Stomach (tissue), 19 donors: ENCODE data around the gene SAP130. TPM values are rescaled to one million over a fixed set of nuclear protein-coding genes. Genes with fewer than 3 reads are reported as not detected.
A peak's percentile ranks its signal among the peaks of the same experiment; 100 is the strongest.

Experiments used
- DNase-seq, 2 donors: peaks; one replicate each; pipeline versions ENCODE4 v3.0.0 to v3.0.0-alpha.2; 2013 to 2019
- H3K27ac ChIP-seq, 5 donors: fragments of 200-600 bp in 4 of 5; sonication (generic) in 4 of 5; one replicate each; pipeline ENCODE4 v1.5.1; 2013 to 2019; ENCODE audit warnings: mild to moderate bottlenecking in 1 of 5, moderate library complexity in 1 of 5
- H3K27me3 ChIP-seq, 3 donors: fragments of 200-600 bp; sonication (generic); one replicate each; pipeline ENCODE4 v1.5.1; 2017 to 2019; ENCODE audit warnings: mixed run types in 1 of 3
- H3K36me3 ChIP-seq, 4 donors: fragments of 200-600 bp; sonication (generic); 1 replicate in 3 of 4; 2 replicates in 1 of 4; pipeline ENCODE4 v1.5.1; 2016 to 2019
- H3K4me1 ChIP-seq, 4 donors: fragments of 200-600 bp; sonication (generic); one replicate each; pipeline ENCODE4 v1.5.1; 2016 to 2019
- H3K4me3 ChIP-seq, 4 donors: fragments of 200-600 bp; sonication (generic) in 3 of 4; one replicate each; pipeline ENCODE4 v1.5.1; 2016 to 2019; ENCODE audit warnings: mild to moderate bottlenecking in 1 of 4
- H3K9me3 ChIP-seq, 4 donors: fragments of 200-600 bp; sonication (generic); one replicate each; pipeline ENCODE4 v1.5.1; 2016 to 2019
- EP300 ChIP-seq: sonication (generic); formaldehyde crosslinking; IDR thresholded peaks from one replicate; pipeline ENCODE4 v1.6.1; 2017; ENCODE audit warnings: antibody characterized with exemption
- POLR2A ChIP-seq, 4 donors: fragments of 450-650 bp; IDR thresholded peaks; one replicate each; pipeline ENCODE4 v1.6.1; 2016; ENCODE audit warnings: antibody characterized with exemption in 4 of 4, control low read depth in 2 of 4, mild to moderate bottlenecking in 1 of 4, moderate library complexity in 1 of 4
- POLR2AphosphoS5 ChIP-seq, 3 donors: sonication (generic); formaldehyde crosslinking; IDR thresholded peaks; one replicate each; pipeline ENCODE4 v1.6.1; 2016; ENCODE audit warnings: antibody characterized with exemption in 3 of 3
- WGBS, 5 donors: extraction: QIAGEN DNeasy Blood & Tissue Kit in 3 of 5; methylation state at CpG; one replicate each; pipeline versions ENCODE4 v1.1.5 to v1.1.7; 2013 to 2018; 5-methylcytosine and 5-hydroxymethylcytosine counted together
- intact Hi-C: fragments of 100-400 bp; cut with DNase I; formaldehyde crosslinking; loops from one replicate; pipeline ENCODE4 v1.15.1; 2023; ENCODE audit warnings: low total_unique reads
- long read RNA-seq, 10 donors: transcript quantifications; one replicate each; lab custom pipeline, GENCODE V29; 2026
- polyA plus RNA-seq, 3 donors: library from polyadenylated mRNA; stranded (reverse); fragments of 200-250 nt; gene quantifications; one replicate each; pipeline ENCODE4 v1.2.3, GENCODE V29; 2013
- total RNA-seq, 5 donors: library from RNA; depleted of rRNA; stranded (reverse); fragments of >200 nt; gene quantifications; one replicate each; pipeline versions ENCODE4 v1.1.0 to v1.2.3, GENCODE V29; 2014 to 2016
- TF ChIP-seq, protein P1 (sequence below), 7 experiments: fragments of 450-650 bp in 4 of 7; fragments of 200-600 bp in 3 of 7; sonication (generic) in 3 of 7; IDR thresholded peaks; one replicate each; pipeline ENCODE4 v1.5.1; 2016 to 2019; ENCODE audit warnings: antibody characterized with exemption in 7 of 7, control low read depth in 2 of 7, mild to moderate bottlenecking in 1 of 7
- donor health status: healthy with polysubstance abuse.
- donor health status: Bipolar disorder and iron deficiency.
- donor health status: healthy.

SAP130 gene
- total RNA-seq (10 to 100 TPM in 2 of 5 donors, 1 to 10 TPM in 3; 4.8 to 42.0 (median 8.0) TPM), polyA plus RNA-seq (1 to 10 TPM; 5.1 to 7.6 (median 5.4) TPM)
- long read RNA-seq, donor 1: 0 reads
- long read RNA-seq, donor 2: 0 reads
- long read RNA-seq, donor 3, partial matches to known transcripts: 5 of 5 reads
- long read RNA-seq, donor 3, other reads (novel, unspliced or antisense): 0 of 5 reads
- long read RNA-seq, donor 4: 0 reads
- long read RNA-seq, donor 5: 0 reads
- long read RNA-seq, donor 6: 0 reads
- long read RNA-seq, donor 7: 0 reads
- long read RNA-seq, donor 8, full-length matches to known transcripts: 1 of 1 reads
- long read RNA-seq, donor 8, partial matches to known transcripts: 0 of 1 reads
- long read RNA-seq, donor 8, other reads (novel, unspliced or antisense): 0 of 1 reads
- long read RNA-seq, donor 9: 0 reads
- long read RNA-seq, donor 10: 0 reads

- DNase-seq: peak; percentile 99
- Histone ChIP-seq H3K4me1 (peaks cover 8 to 34% (median 21%) of the 10 kb centered on the region in 4 donors), H3K27me3 (no peaks in the 10 kb centered on the region), H3K4me3 (peak within 1 kb of the TSS; percentile 91 to 100 (median 96)), H3K36me3 (peaks cover 0 to 12% (median 6%) of the 10 kb centered on the region in 4 donors), H3K27ac (peak within 1 kb of the TSS; percentile 94 to 100 (median 98)), H3K9me3 (peaks cover 0 to 7% (median 3%) of the 10 kb centered on the region in 4 donors)
- 0 to 1% (median 1%) methylated on average over 47 to 106 of the region's 106 CpGs for WGBS, 5 donors
- TF ChIP-seq POLR2A (IDR thresholded peaks at IDR 0.05) (peak in 1 of 4 donors; percentile 63), EP300 (no peak), POLR2AphosphoS5 (IDR thresholded peaks at IDR 0.05) (peak in 2 of 3 donors; percentile 48 to 54)
- TF ChIP-seq, protein P1, sequence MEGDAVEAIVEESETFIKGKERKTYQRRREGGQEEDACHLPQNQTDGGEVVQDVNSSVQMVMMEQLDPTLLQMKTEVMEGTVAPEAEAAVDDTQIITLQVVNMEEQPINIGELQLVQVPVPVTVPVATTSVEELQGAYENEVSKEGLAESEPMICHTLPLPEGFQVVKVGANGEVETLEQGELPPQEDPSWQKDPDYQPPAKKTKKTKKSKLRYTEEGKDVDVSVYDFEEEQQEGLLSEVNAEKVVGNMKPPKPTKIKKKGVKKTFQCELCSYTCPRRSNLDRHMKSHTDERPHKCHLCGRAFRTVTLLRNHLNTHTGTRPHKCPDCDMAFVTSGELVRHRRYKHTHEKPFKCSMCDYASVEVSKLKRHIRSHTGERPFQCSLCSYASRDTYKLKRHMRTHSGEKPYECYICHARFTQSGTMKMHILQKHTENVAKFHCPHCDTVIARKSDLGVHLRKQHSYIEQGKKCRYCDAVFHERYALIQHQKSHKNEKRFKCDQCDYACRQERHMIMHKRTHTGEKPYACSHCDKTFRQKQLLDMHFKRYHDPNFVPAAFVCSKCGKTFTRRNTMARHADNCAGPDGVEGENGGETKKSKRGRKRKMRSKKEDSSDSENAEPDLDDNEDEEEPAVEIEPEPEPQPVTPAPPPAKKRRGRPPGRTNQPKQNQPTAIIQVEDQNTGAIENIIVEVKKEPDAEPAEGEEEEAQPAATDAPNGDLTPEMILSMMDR (IDR thresholded peaks at IDR 0.05): no peak
- intact Hi-C loops: no loop called here
These were observed at the start of gene SAP130 for GRCh38 chr2:128027801-128028667. Gene SAP130, minus strand, starts transcription at chr2:128028059. Its CDS starts 1,767 bp downstream, at chr2:128026292.

DNA sequence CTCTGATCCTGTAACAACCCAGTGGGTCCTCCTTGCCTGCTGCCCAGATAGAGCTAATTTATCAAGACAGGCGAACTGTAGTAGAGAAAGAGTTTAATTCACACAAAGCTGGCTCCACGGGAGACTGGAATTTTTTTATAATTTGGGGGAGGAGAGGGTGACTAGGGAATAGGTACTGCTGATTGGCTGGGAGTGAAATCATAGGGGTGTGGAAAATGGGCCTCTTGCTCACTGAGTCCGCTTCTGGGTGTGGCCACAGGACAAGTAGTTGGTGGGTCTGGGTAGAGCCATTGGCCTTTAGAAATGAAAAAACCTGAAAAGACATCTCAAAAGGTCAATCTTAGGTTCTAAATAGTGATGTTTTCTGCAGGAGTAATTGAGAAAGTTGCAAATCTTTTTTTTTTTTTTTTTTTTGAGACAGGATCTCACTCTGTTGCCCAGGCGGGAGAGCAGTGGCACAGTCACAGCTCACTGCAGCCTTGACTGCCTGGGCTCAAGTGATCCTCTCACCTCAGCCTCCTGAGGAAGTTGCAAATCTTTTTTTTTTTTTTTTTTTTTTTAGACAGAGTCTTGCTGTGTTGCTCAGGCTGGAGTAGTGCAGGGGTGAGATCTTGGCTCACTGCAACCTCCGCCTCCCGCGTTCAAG lies 48.7 kb upstream of the SAP130 start:
- no peaks in the 10 kb centered on the region for H3K9me3 ChIP-seq
- H3K36me3 ChIP-seq: no peaks in the 10 kb centered on the region
- intact Hi-C loops: no loop called here
- DNase-seq: no peak
- TF ChIP-seq, protein P1 (IDR thresholded peaks at IDR 0.05): no peak
- H3K4me1 ChIP-seq: no peaks in the 10 kb centered on the region
- 78 to 88% (median 83%) methylated on average over 7 of the region's 7 CpGs for WGBS, 5 donors
- H3K27me3 ChIP-seq: no peaks in the 10 kb centered on the region
- H3K4me3 ChIP-seq: no peak overlapping the region
- H3K27ac ChIP-seq: no peak overlapping the region

DNA sequence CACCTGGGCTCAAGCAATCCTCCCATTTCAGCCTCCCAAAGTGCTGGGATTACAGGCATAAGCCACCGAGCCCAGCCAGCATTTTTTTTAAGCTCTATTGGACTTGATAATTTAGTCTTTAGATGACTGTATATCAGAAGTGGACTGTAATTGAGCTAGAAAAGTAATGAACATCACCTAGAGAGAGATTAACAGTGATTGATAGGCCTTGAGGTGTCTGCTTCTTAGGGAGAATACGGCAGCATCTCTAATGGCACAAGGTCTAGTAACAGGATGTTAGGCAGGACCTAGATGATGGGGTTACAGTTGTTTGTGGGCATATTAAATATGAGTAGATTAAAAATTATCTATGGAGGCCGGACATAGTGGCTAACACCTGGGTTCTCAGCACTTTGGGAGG lies 45.4 kb upstream of the SAP130 start:
- WGBS, 5 donors: 75 to 87% (median 84%) methylated on average over 3 of the region's 3 CpGs
- no peak for DNase-seq
- intact Hi-C loops: no loop called here
- no peaks in the 10 kb centered on the region for H3K4me1 ChIP-seq
- H3K27ac ChIP-seq: no peak overlapping the region
- no peaks in the 10 kb centered on the region for H3K27me3 ChIP-seq
- no peaks in the 10 kb centered on the region for H3K36me3 ChIP-seq
- TF ChIP-seq, protein P1 (IDR thresholded peaks at IDR 0.05): no peak
- no peak for TF ChIP-seq POLR2AphosphoS5 (IDR thresholded peaks at IDR 0.05)
- TF ChIP-seq POLR2A (IDR thresholded peaks at IDR 0.05): no peak
- TF ChIP-seq EP300: no peak
- H3K4me3 ChIP-seq: no peak overlapping the region
- H3K9me3 ChIP-seq: no peaks in the 10 kb centered on the region

GRCh38 chr2:128069769-128070168 lies 41.9 kb upstream of the SAP130 start:
- TF ChIP-seq POLR2AphosphoS5 (IDR thresholded peaks at IDR 0.05) (peak in 2 of 3 donors; percentile 33 to 60), POLR2A (IDR thresholded peaks at IDR 0.05) (no peak)
- TF ChIP-seq, protein P1 (IDR thresholded peaks at IDR 0.05): no peak
- DNase-seq: peak in 1 of 2 donors; percentile 45
- H3K9me3 ChIP-seq: no peaks in the 10 kb centered on the region
- no peaks in the 10 kb centered on the region for H3K36me3 ChIP-seq
- no peaks in the 10 kb centered on the region for H3K4me1 ChIP-seq
- H3K27me3 ChIP-seq: no peaks in the 10 kb centered on the region
- H3K27ac ChIP-seq: no peak overlapping the region
- H3K4me3 ChIP-seq: no peak overlapping the region
- intact Hi-C loops: no loop called here
- 30 to 54% (median 45%) methylated on average over 5 of the region's 5 CpGs for WGBS, 5 donors
